Activated T-cell treated with anti-CD3 and anti-CD28 coated beads for 48 hours (primary cell): ENCODE results near the gene SVEP1.
"Not testable (repeated sequence)": the region's sequence is repeated elsewhere in the genome, so short reads cannot be mapped to it uniquely, and the experiment has no call there.

Experiments used
- DNase-seq: peaks from one replicate; pipeline ENCODE4 v3.0.0-alpha.2; 2020; ENCODE audit warnings: low read depth

SVEP1 gene

GRCh38 chr9:110364451-110364850 is 215.1 kb downstream of the SVEP1 start:
- DNase-seq: no peak

- not testable (repeated sequence) for DNase-seq
Measured at GRCh38 chr9:110358992-110359391, 220.5 kb downstream of the SVEP1 start.

GRCh38 chr9:110357505-110357904 is 222.0 kb downstream of the SVEP1 start:
- DNase-seq: no peak

- no peak for DNase-seq
Measured at GRCh38 chr9:110356639-110357395, 222.7 kb downstream of the SVEP1 start.

- no peak for DNase-seq
Measured at GRCh38 chr9:110355911-110356310, 223.6 kb downstream of the SVEP1 start.

GRCh38 chr9:110351009-110351467 is 228.5 kb downstream of the SVEP1 start:
- no peak for DNase-seq

- no peak for DNase-seq
Measured at GRCh38 chr9:110346325-110346724, 233.2 kb downstream of the SVEP1 start.

- DNase-seq: no peak
Measured at GRCh38 chr9:110344821-110345220, 234.7 kb downstream of the SVEP1 start.

- no peak for DNase-seq
Measured at GRCh38 chr9:110343551-110343950, 236.0 kb downstream of the SVEP1 start.

- no peak for DNase-seq
Measured at GRCh38 chr9:110340306-110340705, 239.2 kb downstream of the SVEP1 start.

- no peak for DNase-seq
Measured at GRCh38 chr9:110338143-110338542, 241.4 kb downstream of the SVEP1 start.

- no peak for DNase-seq
Measured at GRCh38 chr9:110337727-110338126, 241.8 kb downstream of the SVEP1 start, which contains the start of gene TXNDC8. TSS of gene TXNDC8 (minus strand) at chr9:110337863.

- DNase-seq: no peak
Measured at GRCh38 chr9:110336363-110336762, 243.2 kb downstream of the SVEP1 start.

- no peak for DNase-seq
Measured at GRCh38 chr9:110334871-110335270, 244.7 kb downstream of the SVEP1 start.

GRCh38 chr9:110334183-110334582 is 245.4 kb downstream of the SVEP1 start:
- no peak for DNase-seq

- DNase-seq: no peak
Measured at GRCh38 chr9:110332766-110333165, 246.8 kb downstream of the SVEP1 start.

GRCh38 chr9:110330484-110331105 is 248.9 kb downstream of the SVEP1 start:
- no peak for DNase-seq

GRCh38 chr9:110329639-110330230 is 249.8 kb downstream of the SVEP1 start:
- DNase-seq: no peak

GRCh38 chr9:110328763-110329162 is 250.8 kb downstream of the SVEP1 start:
- no peak for DNase-seq

GRCh38 chr9:110327716-110328115 is 251.8 kb downstream of the SVEP1 start:
- no peak for DNase-seq

- DNase-seq: no peak
Measured at GRCh38 chr9:110323818-110324217, 255.7 kb downstream of the SVEP1 start.

- no peak for DNase-seq
Measured at GRCh38 chr9:110320651-110321445, 258.7 kb downstream of the SVEP1 start.
